ENCODE data around the gene NAALADL2.
A peak's percentile ranks its signal among the peaks of the same experiment; 100 is the strongest.
"Not testable (repeated sequence)": the region's sequence is repeated elsewhere in the genome, so short reads cannot be mapped to it uniquely, and the experiment has no call there.

The NAALADL2 gene

GRCh38 chr3:175511219-175511785, 652.2 kb downstream of the NAALADL2 start:
- H3K9ac ChIP-seq (ENCODE audit: low read depth, low read length) = no peak overlapping the region
- no peaks in the 10 kb centered on the region for H3K4me1 ChIP-seq (ENCODE audit: control insufficient read depth, insufficient read depth, low read length)
- no peak overlapping the region for H3K27ac ChIP-seq (ENCODE audit: low read depth, low read length)
- H3K36me3 ChIP-seq (ENCODE audit: control insufficient read depth, insufficient read depth, low read length) = no peaks in the 10 kb centered on the region
- H3K4me3 ChIP-seq (ENCODE audit: low read depth, low read length) = no peak overlapping the region
- H3K27me3 ChIP-seq (ENCODE audit: control insufficient read depth, insufficient read depth, low read length) = no peaks in the 10 kb centered on the region
- H3K9me3 ChIP-seq (ENCODE audit: control insufficient read depth, insufficient read depth, low read length) = no peaks in the 10 kb centered on the region

GRCh38 chr3:175512700-175513099, 653.6 kb downstream of the NAALADL2 start:
- Histone ChIP-seq H3K9me3 (ENCODE audit: control insufficient read depth, insufficient read depth, low read length) (no peaks in the 10 kb centered on the region), H3K4me3 (ENCODE audit: low read depth, low read length) (no peak overlapping the region), H3K36me3 (ENCODE audit: control insufficient read depth, insufficient read depth, low read length) (no peaks in the 10 kb centered on the region), H3K27me3 (ENCODE audit: control insufficient read depth, insufficient read depth, low read length) (no peaks in the 10 kb centered on the region), H3K4me1 (ENCODE audit: control insufficient read depth, insufficient read depth, low read length) (no peaks in the 10 kb centered on the region), H3K27ac (ENCODE audit: low read depth, low read length) (peak overlapping the region; percentile 53), H3K9ac (ENCODE audit: low read depth, low read length) (no peak overlapping the region)

GRCh38 chr3:175518459-175518858, 659.3 kb downstream of the NAALADL2 start:
- Histone ChIP-seq H3K4me1 (ENCODE audit: control insufficient read depth, insufficient read depth, low read length) (no peaks in the 10 kb centered on the region), H3K27me3 (ENCODE audit: control insufficient read depth, insufficient read depth, low read length) (no peaks in the 10 kb centered on the region), H3K9ac (ENCODE audit: low read depth, low read length) (no peak overlapping the region), H3K27ac (ENCODE audit: low read depth, low read length) (no peak overlapping the region), H3K36me3 (ENCODE audit: control insufficient read depth, insufficient read depth, low read length) (no peaks in the 10 kb centered on the region), H3K4me3 (ENCODE audit: low read depth, low read length) (no peak overlapping the region), H3K9me3 (ENCODE audit: control insufficient read depth, insufficient read depth, low read length) (no peaks in the 10 kb centered on the region)

- Histone ChIP-seq H3K27ac (ENCODE audit: low read depth, low read length) (no peak overlapping the region), H3K9ac (ENCODE audit: low read depth, low read length) (no peak overlapping the region), H3K9me3 (ENCODE audit: control insufficient read depth, insufficient read depth, low read length) (no peaks in the 10 kb centered on the region), H3K36me3 (ENCODE audit: control insufficient read depth, insufficient read depth, low read length) (no peaks in the 10 kb centered on the region), H3K27me3 (ENCODE audit: control insufficient read depth, insufficient read depth, low read length) (no peaks in the 10 kb centered on the region), H3K4me3 (ENCODE audit: low read depth, low read length) (no peak overlapping the region), H3K4me1 (ENCODE audit: control insufficient read depth, insufficient read depth, low read length) (peaks cover 13% of the 10 kb centered on the region)
Observed at GRCh38 chr3:175521406-175521805, 662.3 kb downstream of the NAALADL2 start.

DNA sequence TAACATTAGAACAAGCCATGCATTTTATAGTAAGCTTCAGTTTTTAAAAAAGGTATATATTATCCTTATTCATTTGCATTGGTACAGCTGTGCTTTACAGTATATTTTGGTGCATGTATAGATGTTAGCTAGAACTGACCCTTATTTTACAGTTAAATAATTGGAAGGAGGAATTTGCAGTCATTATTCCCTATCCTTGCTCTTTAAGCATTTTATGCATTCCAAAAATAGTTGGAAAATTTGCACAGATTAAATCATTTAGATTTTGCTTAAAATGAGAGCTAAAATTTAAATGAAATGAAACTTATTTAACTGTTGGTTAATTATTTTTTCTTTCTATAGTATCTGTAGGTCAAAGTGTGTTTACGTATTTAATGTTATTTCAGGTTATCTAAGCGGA, 667.1 kb downstream of the NAALADL2 start:
- H3K4me1 ChIP-seq (ENCODE audit: control insufficient read depth, insufficient read depth, low read length) = peaks cover 24% of the 10 kb centered on the region
- no peaks in the 10 kb centered on the region for H3K27me3 ChIP-seq (ENCODE audit: control insufficient read depth, insufficient read depth, low read length)
- peak overlapping the region; percentile 45 for H3K4me3 ChIP-seq (ENCODE audit: low read depth, low read length)
- no peak overlapping the region for H3K9ac ChIP-seq (ENCODE audit: low read depth, low read length)
- peak overlapping the region; percentile 53 for H3K27ac ChIP-seq (ENCODE audit: low read depth, low read length)
- H3K9me3 ChIP-seq (ENCODE audit: control insufficient read depth, insufficient read depth, low read length) = no peaks in the 10 kb centered on the region
- H3K36me3 ChIP-seq (ENCODE audit: control insufficient read depth, insufficient read depth, low read length) = no peaks in the 10 kb centered on the region

DNA sequence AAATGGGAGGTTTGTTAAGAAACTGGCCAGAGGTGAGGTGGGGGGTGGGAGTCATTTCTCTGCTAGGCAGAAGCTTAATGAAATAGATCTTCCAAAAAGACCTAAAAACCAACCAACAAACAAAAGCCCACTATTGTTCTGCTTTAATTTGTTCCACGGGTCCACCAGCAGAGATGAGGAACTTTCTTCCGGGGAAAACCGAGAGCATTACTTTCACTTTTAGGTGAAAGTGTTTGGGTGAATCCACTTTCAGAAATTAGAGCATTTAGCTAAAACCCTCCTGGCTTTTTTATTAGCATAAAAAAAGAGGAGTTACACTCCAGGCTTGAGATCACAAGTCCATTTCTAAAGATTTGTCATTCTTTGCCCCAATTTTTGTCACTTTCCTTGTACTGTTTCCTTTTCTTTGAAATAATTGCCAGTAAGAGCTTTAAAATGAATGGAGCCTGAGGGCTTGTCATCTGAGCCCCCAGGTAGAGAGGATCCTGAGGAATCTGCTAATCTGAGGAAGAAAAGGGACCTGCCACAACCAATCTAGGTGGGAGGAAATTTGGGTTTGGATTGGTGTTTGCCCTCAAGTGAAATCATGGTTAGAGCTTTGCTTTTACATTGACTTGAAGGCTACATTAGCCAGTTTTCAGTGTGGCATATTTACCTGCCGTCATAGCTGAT, 667.6 kb downstream of the NAALADL2 start:
- H3K9ac ChIP-seq (ENCODE audit: low read depth, low read length) = 0 out of 2 replicates have a peak overlapping the region, but pooled peaks have one; percentile 25
- H3K4me3 ChIP-seq (ENCODE audit: low read depth, low read length) = peak overlapping the region; percentile 45
- H3K27me3 ChIP-seq (ENCODE audit: control insufficient read depth, insufficient read depth, low read length) = no peaks in the 10 kb centered on the region
- peaks cover 24% of the 10 kb centered on the region for H3K4me1 ChIP-seq (ENCODE audit: control insufficient read depth, insufficient read depth, low read length)
- peak overlapping the region; percentile 53 for H3K27ac ChIP-seq (ENCODE audit: low read depth, low read length)
- no peaks in the 10 kb centered on the region for H3K36me3 ChIP-seq (ENCODE audit: control insufficient read depth, insufficient read depth, low read length)
- no peaks in the 10 kb centered on the region for H3K9me3 ChIP-seq (ENCODE audit: control insufficient read depth, insufficient read depth, low read length)

DNA sequence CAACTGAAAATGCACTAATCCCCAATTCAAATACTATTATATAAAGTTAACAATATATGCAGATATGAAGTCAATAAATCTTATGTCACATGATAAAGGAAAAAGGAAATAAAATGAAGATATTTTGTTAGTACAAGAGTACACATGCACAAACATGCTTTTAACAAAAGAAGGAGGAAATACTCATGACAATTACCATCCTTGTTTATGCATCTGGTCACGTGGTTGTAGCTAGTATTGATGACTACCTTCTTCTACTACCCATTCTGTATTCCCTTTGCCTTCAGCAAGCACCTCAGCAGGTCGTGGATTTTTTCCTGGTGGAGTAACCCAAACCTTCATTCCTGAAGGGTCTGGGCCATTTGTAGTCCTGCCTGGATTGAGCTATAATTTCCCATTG, 669.6 kb downstream of the NAALADL2 start:
- H3K9me3 ChIP-seq (ENCODE audit: control insufficient read depth, insufficient read depth, low read length); H3K4me3 ChIP-seq (ENCODE audit: low read depth, low read length); H3K9ac ChIP-seq (ENCODE audit: low read depth, low read length); H3K27ac ChIP-seq (ENCODE audit: low read depth, low read length); H3K27me3 ChIP-seq (ENCODE audit: control insufficient read depth, insufficient read depth, low read length); H3K36me3 ChIP-seq (ENCODE audit: control insufficient read depth, insufficient read depth, low read length): not testable (repeated sequence)
- peaks cover 24% of the 10 kb centered on the region for H3K4me1 ChIP-seq (ENCODE audit: control insufficient read depth, insufficient read depth, low read length)

GRCh38 chr3:175535351-175535750, 676.2 kb downstream of the NAALADL2 start:
- Histone ChIP-seq H3K36me3 (ENCODE audit: control insufficient read depth, insufficient read depth, low read length) (no peaks in the 10 kb centered on the region), H3K4me3 (ENCODE audit: low read depth, low read length) (no peak overlapping the region), H3K9ac (ENCODE audit: low read depth, low read length) (no peak overlapping the region), H3K4me1 (ENCODE audit: control insufficient read depth, insufficient read depth, low read length) (peaks cover 9% of the 10 kb centered on the region), H3K9me3 (ENCODE audit: control insufficient read depth, insufficient read depth, low read length) (no peaks in the 10 kb centered on the region), H3K27me3 (ENCODE audit: control insufficient read depth, insufficient read depth, low read length) (no peaks in the 10 kb centered on the region), H3K27ac (ENCODE audit: low read depth, low read length) (no peak overlapping the region)

DNA sequence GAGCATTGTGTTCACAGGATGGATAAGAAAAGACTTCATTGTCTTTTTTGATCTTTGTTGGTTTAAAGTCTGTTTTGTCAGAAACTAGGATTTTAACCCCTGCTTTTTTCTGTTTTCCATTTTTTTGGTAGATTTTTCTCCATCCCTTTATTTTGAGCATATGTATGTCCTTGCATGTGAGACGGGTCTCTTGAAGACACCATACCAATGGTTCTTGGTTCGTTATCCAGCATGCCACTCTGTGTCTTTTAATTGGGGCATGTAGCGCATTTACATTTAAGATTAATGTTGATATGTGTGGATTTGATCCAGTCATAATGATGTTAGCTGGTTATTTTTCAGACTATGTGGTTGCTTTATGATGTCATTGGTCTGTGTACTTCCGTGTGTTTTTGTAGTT, 687.0 kb downstream of the NAALADL2 start:
- Histone ChIP-seq H3K27me3 (ENCODE audit: control insufficient read depth, insufficient read depth, low read length) (no peaks in the 10 kb centered on the region), H3K9ac (ENCODE audit: low read depth, low read length) (no peak overlapping the region), H3K4me3 (ENCODE audit: low read depth, low read length) (no peak overlapping the region), H3K4me1 (ENCODE audit: control insufficient read depth, insufficient read depth, low read length) (no peaks in the 10 kb centered on the region), H3K36me3 (ENCODE audit: control insufficient read depth, insufficient read depth, low read length) (no peaks in the 10 kb centered on the region), H3K27ac (ENCODE audit: low read depth, low read length) (no peak overlapping the region), H3K9me3 (ENCODE audit: control insufficient read depth, insufficient read depth, low read length) (no peaks in the 10 kb centered on the region)

GRCh38 chr3:175552929-175553328, 693.8 kb downstream of the NAALADL2 start:
- H3K4me3 ChIP-seq (ENCODE audit: low read depth, low read length) = no peak overlapping the region
- H3K27ac ChIP-seq (ENCODE audit: low read depth, low read length) = no peak overlapping the region
- no peaks in the 10 kb centered on the region for H3K9me3 ChIP-seq (ENCODE audit: control insufficient read depth, insufficient read depth, low read length)
- H3K4me1 ChIP-seq (ENCODE audit: control insufficient read depth, insufficient read depth, low read length) = no peaks in the 10 kb centered on the region
- H3K9ac ChIP-seq (ENCODE audit: low read depth, low read length) = no peak overlapping the region
- H3K27me3 ChIP-seq (ENCODE audit: control insufficient read depth, insufficient read depth, low read length) = no peaks in the 10 kb centered on the region
- no peaks in the 10 kb centered on the region for H3K36me3 ChIP-seq (ENCODE audit: control insufficient read depth, insufficient read depth, low read length)

DNA sequence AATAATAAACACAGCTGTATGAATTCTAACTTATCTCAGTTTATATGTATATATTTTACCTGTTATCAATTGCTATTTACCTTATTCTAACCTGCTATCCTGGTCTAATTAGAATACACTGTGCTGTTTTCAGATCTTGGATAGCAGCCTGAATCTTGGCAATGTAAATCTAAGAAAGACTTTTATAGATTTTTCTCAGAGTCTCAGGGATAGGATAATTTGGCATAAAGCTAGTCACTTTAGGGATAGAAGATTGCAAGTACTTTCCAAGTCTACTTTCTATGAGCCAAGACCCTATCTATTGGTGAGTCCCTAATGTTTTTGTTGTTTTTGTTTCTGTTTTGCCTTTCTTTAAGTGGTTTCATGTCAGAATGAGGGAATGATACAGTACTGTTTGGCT, 695.7 kb downstream of the NAALADL2 start:
- Histone ChIP-seq H3K4me3 (ENCODE audit: low read depth, low read length) (no peak overlapping the region), H3K4me1 (ENCODE audit: control insufficient read depth, insufficient read depth, low read length) (no peaks in the 10 kb centered on the region), H3K27me3 (ENCODE audit: control insufficient read depth, insufficient read depth, low read length) (no peaks in the 10 kb centered on the region), H3K27ac (ENCODE audit: low read depth, low read length) (no peak overlapping the region), H3K9me3 (ENCODE audit: control insufficient read depth, insufficient read depth, low read length) (no peaks in the 10 kb centered on the region), H3K9ac (ENCODE audit: low read depth, low read length) (no peak overlapping the region), H3K36me3 (ENCODE audit: control insufficient read depth, insufficient read depth, low read length) (no peaks in the 10 kb centered on the region)

Data from HUES48 (cell line).